MM.1S (cell line): ENCODE results near the gene GYS2.

ENCODE experiments used
- DNase-seq: peaks from one replicate; pipeline ENCODE4 v3.0.0-alpha.2; 2015
- H2AFZ ChIP-seq: fragments of 300-600 bp; sonication (generic); 2 replicates; pipeline ENCODE4 v1.6.0; 2016; ENCODE audit warnings: antibody characterized with exemption, low read length
- H3F3A ChIP-seq: fragments of 300-600 bp; sonication (generic); 2 replicates; pipeline ENCODE4 v1.6.1; 2016; ENCODE audit warnings: mild to moderate bottlenecking, antibody characterized with exemption, low read length, moderate library complexity, mixed read lengths; ENCODE audit not compliant: insufficient read depth
- H3K27ac ChIP-seq: fragments of 300-600 bp; sonication (generic); 2 replicates; pipeline ENCODE4 v1.5.1; 2016; ENCODE audit warnings: mild to moderate bottlenecking, low read length
- H3K27me3 ChIP-seq: fragments of 300-600 bp; sonication (generic); replicated peaks from 2 replicates; pipeline ENCODE4 v1.6.0; 2016; ENCODE audit warnings: low read length; ENCODE audit not compliant: insufficient read depth
- H3K36me3 ChIP-seq: fragments of 300-600 bp; sonication (generic); replicated peaks from 2 replicates; pipeline ENCODE4 v1.6.1; 2016; ENCODE audit warnings: mild to moderate bottlenecking, low read length, mixed read lengths; ENCODE audit not compliant: insufficient read depth
- H3K4me1 ChIP-seq: fragments of 300-600 bp; sonication (generic); 2 replicates; pipeline ENCODE4 v1.6.1; 2016; ENCODE audit warnings: low read length, mixed read lengths
- H3K4me2 ChIP-seq: fragments of 300-600 bp; sonication (generic); 2 replicates; pipeline ENCODE4 v1.6.0; 2016; ENCODE audit warnings: low read depth, low read length
- H3K4me3 ChIP-seq: fragments of 300-600 bp; sonication (generic); 2 replicates; pipeline ENCODE4 v1.5.1; 2016; ENCODE audit warnings: low read length, mixed read lengths
- H3K79me2 ChIP-seq: fragments of 300-600 bp; sonication (generic); 2 replicates; pipeline ENCODE4 v1.6.1; 2016; ENCODE audit warnings: mixed run types, low read length, mixed read lengths
- H3K9ac ChIP-seq: fragments of 300-600 bp; sonication (generic); 2 replicates; pipeline ENCODE4 v1.6.1; 2016; ENCODE audit warnings: low read length, mixed read lengths
- H3K9me2 ChIP-seq: fragments of 300-600 bp; sonication (generic); replicated peaks from 2 replicates; pipeline ENCODE4 v1.6.1; 2016; ENCODE audit warnings: mild to moderate bottlenecking, low read length, mixed read lengths; ENCODE audit not compliant: insufficient read depth
- H3K9me3 ChIP-seq: fragments of 300-600 bp; sonication (generic); replicated peaks from 2 replicates; pipeline ENCODE4 v1.6.1; 2016; ENCODE audit warnings: mild to moderate bottlenecking, low read length, mixed read lengths; ENCODE audit not compliant: insufficient read depth
- H4K20me1 ChIP-seq: fragments of 300-600 bp; sonication (generic); 2 replicates; pipeline ENCODE4 v1.6.1; 2016; ENCODE audit warnings: mild to moderate bottlenecking, low read length, moderate library complexity, mixed read lengths; ENCODE audit not compliant: insufficient read depth
- CTCF ChIP-seq: fragments of 300-600 bp; sonication (generic); IDR thresholded peaks from 2 replicates; pipeline ENCODE4 v1.5.1; 2016; ENCODE audit warnings: antibody characterized with exemption, low read length, mixed read lengths
- EZH2 ChIP-seq: fragments of 300-600 bp; sonication (generic); optimal IDR thresholded peaks from 2 replicates; pipeline ENCODE3; 2017; ENCODE audit warnings: low read depth, mild to moderate bottlenecking, antibody characterized with exemption, low read length, mixed read lengths
- EZH2phosphoT487 ChIP-seq: fragments of 300-600 bp; sonication (generic); IDR thresholded peaks from 2 replicates; pipeline ENCODE4 v1.6.1; 2018; ENCODE audit warnings: antibody characterized with exemption, low read length

Gene GYS2

GRCh38 chr12:21604245-21605101 is at the start of gene GYS2:
TSS of gene GYS2 (minus strand) at chr12:21604847. CDS start at chr12:21604592, 255 bp downstream.
- Histone ChIP-seq H3K9me3 (no peaks in the 10 kb centered on the region), H3K4me1 (no peaks in the 10 kb centered on the region), H3K9me2 (no peaks in the 10 kb centered on the region), H3K4me2 (no peak within 1 kb of the TSS), H3F3A (no peaks in the 10 kb centered on the region), H4K20me1 (no peaks in the 10 kb centered on the region), H2AFZ (no peak within 1 kb of the TSS), H3K27me3 (no peaks in the 10 kb centered on the region), H3K27ac (no peak within 1 kb of the TSS), H3K4me3 (no peak within 1 kb of the TSS), H3K9ac (no peak within 1 kb of the TSS), H3K36me3 (no peaks in the 10 kb centered on the region), H3K79me2 (no peaks in the 10 kb centered on the region)
- DNase-seq: no peak
- no peak for TF ChIP-seq EZH2
- no peak for TF ChIP-seq EZH2phosphoT487
- no peak for TF ChIP-seq CTCF

- Histone ChIP-seq H3K4me3 (no peak overlapping the region), H3K27ac (no peak overlapping the region), H3K79me2 (peaks cover 91% of the 10 kb centered on the region), H3F3A (no peaks in the 10 kb centered on the region), H2AFZ (no peak overlapping the region), H3K4me1 (peaks cover 13% of the 10 kb centered on the region; the same call in 1 of the 2 replicates), H3K36me3 (peaks cover 22% of the 10 kb centered on the region), H3K4me2 (no peak overlapping the region), H3K9me2 (no peaks in the 10 kb centered on the region), H3K9ac (no peak overlapping the region), H3K9me3 (no peaks in the 10 kb centered on the region), H3K27me3 (no peaks in the 10 kb centered on the region), H4K20me1 (peaks cover 14% of the 10 kb centered on the region; the same call in 1 of the 2 replicates)
- TF ChIP-seq EZH2 (no peak), CTCF (no peak), EZH2phosphoT487 (no peak)
- DNase-seq: no peak
Observed at GRCh38 chr12:21651821-21652220, 47.2 kb upstream of the GYS2 start.

- no peak overlapping the region for H3K4me2 ChIP-seq
- H3K36me3 ChIP-seq: peaks cover 22% of the 10 kb centered on the region
- H2AFZ ChIP-seq: no peak overlapping the region
- H3K9ac ChIP-seq: no peak overlapping the region
- TF ChIP-seq CTCF (no peak), EZH2 (no peak)
- peaks cover 88% of the 10 kb centered on the region for H3K79me2 ChIP-seq
- no peak overlapping the region for H3K27ac ChIP-seq
- H3K4me3 ChIP-seq: no peak overlapping the region
- H3K9me2 ChIP-seq: no peaks in the 10 kb centered on the region
- no peaks in the 10 kb centered on the region for H3F3A ChIP-seq
- H3K9me3 ChIP-seq: no peaks in the 10 kb centered on the region
- DNase-seq: no peak
- H3K27me3 ChIP-seq: no peaks in the 10 kb centered on the region
- peaks cover 15% of the 10 kb centered on the region; the same call in 1 of the 2 replicates for H4K20me1 ChIP-seq
- peaks cover 13% of the 10 kb centered on the region; the same call in 1 of the 2 replicates for H3K4me1 ChIP-seq
Observed at GRCh38 chr12:21650997-21651396, 46.4 kb upstream of the GYS2 start.
